IgD-negative memory B cell (primary cell): ENCODE results near the gene TAF1D. TPM values are rescaled to one million over a fixed set of nuclear protein-coding genes. Genes with fewer than 3 reads are reported as not detected.

Source experiments
- H3K27ac Mint-ChIP-seq, 3 donors: one replicate each; pipeline ENCODE4 v1.8.0; 2020 to 2022; ENCODE audit warnings: mild to moderate bottlenecking in 3 of 3, mixed read lengths in 3 of 3, moderate library complexity in 1 of 3
- H3K27me3 Mint-ChIP-seq: one replicate; pipeline ENCODE4 v1.8.0; 2021; ENCODE audit warnings: mixed read lengths
- H3K36me3 Mint-ChIP-seq: one replicate; pipeline ENCODE4 v1.8.0; 2020; ENCODE audit warnings: mild to moderate bottlenecking, mixed read lengths
- H3K4me1 Mint-ChIP-seq, 3 donors: one replicate each; pipeline ENCODE4 v1.8.0; 2020 to 2022; ENCODE audit warnings: mixed read lengths in 3 of 3, mild to moderate bottlenecking in 1 of 3
- H3K4me3 Mint-ChIP-seq, 4 donors: one replicate each; pipeline ENCODE4 v1.8.0; 2020 to 2022; ENCODE audit warnings: mild to moderate bottlenecking in 4 of 4, mixed read lengths in 4 of 4, moderate library complexity in 3 of 4
- H3K9me3 Mint-ChIP-seq, 3 donors: one replicate each; pipeline ENCODE4 v1.8.0; 2020 to 2021; ENCODE audit warnings: mixed read lengths in 3 of 3, mild to moderate bottlenecking in 1 of 3
- polyA plus RNA-seq: library from polyadenylated mRNA; unstranded; fragments of 300-500 nt; fragmentation: Illumina TruSeq; gene quantifications from one replicate; pipeline ENCODE4 v1.2.3, GENCODE V29; 2021

Gene TAF1D
- polyA plus RNA-seq, 1 donor from 2014 or later: 33.4 TPM

DNA sequence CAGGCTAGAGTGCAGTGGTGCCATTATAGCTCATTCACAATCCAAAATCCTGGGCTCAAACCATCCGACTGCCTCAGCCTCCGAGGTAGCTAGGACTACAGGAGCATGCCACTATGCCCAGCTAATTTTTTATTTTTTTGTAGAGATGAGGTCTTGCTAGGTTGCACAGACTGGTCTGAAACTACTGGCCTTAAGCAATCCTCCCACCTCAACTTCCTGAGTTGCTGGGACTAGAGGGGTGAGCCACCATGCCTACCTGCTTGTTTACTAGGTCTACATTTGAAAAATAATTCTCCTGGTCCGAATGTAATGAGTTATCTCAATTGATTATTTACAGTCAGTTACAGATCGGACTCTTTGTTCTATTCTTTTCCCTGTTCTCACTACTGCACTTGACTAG is 22.0 kb downstream of the TAF1D start:
- peaks cover 11 to 20% (median 11%) of the 10 kb centered on the region in 3 donors for H3K4me1 Mint-ChIP-seq
- peaks cover 0 to 3% (median 1%) of the 10 kb centered on the region in 3 donors for H3K9me3 Mint-ChIP-seq
- peak overlapping the region in 1 of 4 donors; percentile 13 for H3K4me3 Mint-ChIP-seq
- H3K36me3 Mint-ChIP-seq: peaks cover 17% of the 10 kb centered on the region
- peak overlapping the region in 1 of 3 donors; percentile 43 for H3K27ac Mint-ChIP-seq
- no peaks in the 10 kb centered on the region for H3K27me3 Mint-ChIP-seq

DNA sequence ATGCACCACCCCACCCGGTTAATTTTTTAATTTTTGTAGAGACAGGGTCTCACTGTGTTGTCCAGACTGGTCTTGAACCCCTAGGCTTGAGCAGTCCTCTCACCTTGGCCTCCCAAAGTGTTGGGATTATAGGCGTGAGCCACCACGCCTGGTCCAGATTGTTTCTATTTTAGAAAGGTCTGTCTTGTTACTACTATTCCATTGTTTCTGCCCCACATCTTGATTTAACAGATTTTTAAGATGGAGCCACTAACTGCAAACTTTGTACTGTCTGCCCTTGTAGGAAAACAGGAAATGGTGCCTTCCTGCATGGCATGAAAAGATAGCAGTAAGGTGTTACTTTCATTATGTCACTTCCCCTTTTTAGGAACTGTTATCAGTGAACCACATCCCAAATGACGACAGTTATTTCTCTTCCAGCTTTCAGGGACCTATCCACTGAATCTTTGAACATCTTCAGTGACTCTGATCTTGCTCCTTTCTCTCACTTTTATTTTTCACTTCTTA is 23.2 kb downstream of the TAF1D start:
- H3K4me3 Mint-ChIP-seq: peak overlapping the region; percentile 13 to 85 (median 36)
- H3K27ac Mint-ChIP-seq: peak overlapping the region; percentile 79 to 94 (median 91)
- no peaks in the 10 kb centered on the region for H3K27me3 Mint-ChIP-seq
- H3K4me1 Mint-ChIP-seq: peaks cover 11 to 22% (median 11%) of the 10 kb centered on the region in 3 donors
- peaks cover 23% of the 10 kb centered on the region for H3K36me3 Mint-ChIP-seq
- peaks cover 0 to 3% (median 1%) of the 10 kb centered on the region in 3 donors for H3K9me3 Mint-ChIP-seq

DNA sequence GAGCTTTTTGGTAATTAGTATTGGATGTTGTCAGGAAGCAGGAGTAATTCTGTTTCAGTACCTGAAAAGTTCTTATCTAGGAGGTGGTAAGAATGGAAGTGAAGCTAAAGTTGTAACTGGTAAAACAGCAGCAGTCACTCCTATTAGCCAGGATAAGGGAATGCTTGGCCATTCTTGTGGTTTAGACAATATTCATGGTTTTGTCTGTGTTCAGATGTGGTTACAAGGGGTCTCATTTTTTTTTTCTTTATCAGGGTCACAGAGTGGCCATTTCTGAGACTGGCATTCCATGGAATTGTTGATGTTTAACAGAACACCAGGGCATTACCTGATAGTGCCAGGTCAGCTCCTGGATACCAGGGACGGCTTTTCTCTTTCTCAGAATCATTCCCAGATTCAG is 23.8 kb downstream of the TAF1D start:
- peaks cover 0 to 4% (median 3%) of the 10 kb centered on the region in 3 donors for H3K9me3 Mint-ChIP-seq
- peak overlapping the region in 2 of 4 donors; percentile 13 to 85 for H3K4me3 Mint-ChIP-seq
- peaks cover 25% of the 10 kb centered on the region for H3K36me3 Mint-ChIP-seq
- H3K27ac Mint-ChIP-seq: peak overlapping the region; percentile 79 to 94 (median 91)
- no peaks in the 10 kb centered on the region for H3K27me3 Mint-ChIP-seq
- peaks cover 11 to 22% (median 11%) of the 10 kb centered on the region in 3 donors for H3K4me1 Mint-ChIP-seq

DNA sequence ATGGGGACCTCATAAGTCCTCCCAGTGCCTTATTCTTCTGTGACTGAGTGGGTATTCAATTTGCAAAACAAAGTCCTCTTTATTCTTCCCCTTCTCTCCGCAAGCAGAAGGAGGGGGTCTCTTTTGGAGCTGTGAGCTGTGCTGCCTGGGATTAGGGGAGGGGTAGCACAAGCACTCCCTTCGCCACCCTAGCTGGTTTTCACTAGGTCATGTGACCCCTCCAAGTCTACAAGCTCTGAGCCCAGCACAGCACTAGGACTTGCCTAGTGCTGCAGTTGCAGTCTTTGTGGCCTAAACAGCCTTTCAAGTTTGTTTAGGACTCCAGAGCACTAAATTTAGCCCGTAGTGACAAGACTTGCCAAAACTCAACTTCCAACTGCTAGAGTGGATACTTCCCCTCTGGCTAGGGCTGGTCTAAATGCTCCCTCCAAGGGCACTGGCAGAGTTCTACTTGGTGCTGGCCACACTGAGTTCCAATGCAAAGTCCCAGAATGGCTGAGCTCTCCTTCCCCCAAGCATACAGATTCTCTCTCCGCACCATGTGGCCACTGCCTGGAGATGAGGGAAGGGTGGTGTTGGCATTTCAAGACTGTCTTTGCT is 25.4 kb downstream of the TAF1D start:
- peak overlapping the region; percentile 31 to 42 (median 40) for H3K27ac Mint-ChIP-seq
- H3K4me1 Mint-ChIP-seq: peaks cover 11 to 22% (median 11%) of the 10 kb centered on the region in 3 donors
- H3K27me3 Mint-ChIP-seq: no peaks in the 10 kb centered on the region
- H3K36me3 Mint-ChIP-seq: peaks cover 24% of the 10 kb centered on the region
- peak overlapping the region in 1 of 4 donors; percentile 58 for H3K4me3 Mint-ChIP-seq
- H3K9me3 Mint-ChIP-seq: peaks cover 3 to 7% (median 5%) of the 10 kb centered on the region in 3 donors

DNA sequence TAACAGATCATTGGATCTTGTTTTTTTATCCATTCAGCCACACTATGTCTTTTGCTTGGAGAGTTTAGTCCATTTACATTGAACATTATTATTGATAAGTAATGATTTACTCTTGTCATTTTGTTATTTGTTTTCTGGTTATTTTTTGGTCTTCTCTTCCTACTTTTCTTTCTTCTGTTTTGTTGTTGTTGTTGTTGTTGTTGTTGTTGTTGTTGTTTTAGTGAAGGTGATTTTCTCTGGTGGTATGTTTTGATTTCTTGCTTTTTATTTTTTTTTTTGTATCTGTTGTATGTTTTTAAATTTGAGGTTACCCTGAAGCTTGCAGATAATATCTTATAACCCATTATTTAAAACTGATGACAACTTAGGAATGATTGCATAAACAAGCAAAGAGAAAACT is 28.6 kb downstream of the TAF1D start:
- Mint-ChIP-seq H3K27me3 (no peaks in the 10 kb centered on the region), H3K9me3 (peaks cover 12 to 32% (median 13%) of the 10 kb centered on the region in 3 donors), H3K4me1 (peaks cover 4 to 17% (median 6%) of the 10 kb centered on the region in 3 donors), H3K36me3 (peaks cover 46% of the 10 kb centered on the region), H3K4me3 (no peak overlapping the region), H3K27ac (peak overlapping the region in 2 of 3 donors; percentile 41 to 68)

DNA sequence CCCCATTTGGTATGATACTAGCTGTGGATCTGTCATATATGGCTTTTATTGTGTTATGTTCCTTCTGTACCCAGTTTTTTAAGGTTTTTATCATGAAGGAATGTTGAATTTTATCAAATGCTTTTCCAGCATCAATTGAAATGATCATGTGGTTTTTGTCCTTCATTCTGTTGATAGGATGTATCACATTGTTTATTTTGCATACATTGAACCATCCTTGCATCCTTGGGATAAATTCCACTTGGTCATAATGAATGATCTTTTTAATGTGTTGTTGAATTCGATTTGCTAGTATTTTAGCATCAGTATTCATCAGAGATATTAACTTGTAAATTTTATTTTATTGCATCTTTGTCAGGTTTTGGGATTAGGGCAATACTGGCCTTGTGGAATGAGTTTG is 31.1 kb downstream of the TAF1D start:
- H3K4me3 Mint-ChIP-seq: no peak overlapping the region
- peaks cover 42% of the 10 kb centered on the region for H3K36me3 Mint-ChIP-seq
- no peaks in the 10 kb centered on the region for H3K27me3 Mint-ChIP-seq
- H3K9me3 Mint-ChIP-seq: peaks cover 11 to 29% (median 12%) of the 10 kb centered on the region in 3 donors
- H3K27ac Mint-ChIP-seq: no peak overlapping the region
- peaks cover 0 to 6% (median 1%) of the 10 kb centered on the region in 3 donors for H3K4me1 Mint-ChIP-seq

DNA sequence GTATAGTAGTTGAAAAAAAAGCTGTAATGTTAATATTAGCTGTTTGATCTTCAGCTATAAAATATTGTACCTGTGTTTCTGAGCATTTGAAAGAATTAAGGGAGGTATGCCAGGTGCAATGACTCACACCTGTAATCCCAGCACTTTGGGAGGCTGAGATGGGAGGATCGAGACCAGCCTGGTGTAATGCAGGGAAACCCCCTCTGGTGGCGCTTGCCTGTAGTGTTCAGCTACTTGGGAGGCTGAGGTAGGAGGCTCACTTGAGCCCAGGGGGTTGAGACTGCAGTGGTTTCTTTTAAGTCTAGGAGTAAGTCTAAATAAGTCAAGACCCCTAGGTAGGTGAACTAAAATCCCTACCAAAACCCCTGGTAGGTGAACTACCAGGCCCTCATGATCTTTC is 37.1 kb downstream of the TAF1D start:
- H3K36me3 Mint-ChIP-seq: peaks cover 15% of the 10 kb centered on the region
- H3K27ac Mint-ChIP-seq: no peak overlapping the region
- H3K4me1 Mint-ChIP-seq: peaks cover 0 to 4% (median 1%) of the 10 kb centered on the region in 3 donors
- no peaks in the 10 kb centered on the region for H3K27me3 Mint-ChIP-seq
- peaks cover 2 to 10% (median 3%) of the 10 kb centered on the region in 3 donors for H3K9me3 Mint-ChIP-seq
- no peak overlapping the region for H3K4me3 Mint-ChIP-seq

DNA sequence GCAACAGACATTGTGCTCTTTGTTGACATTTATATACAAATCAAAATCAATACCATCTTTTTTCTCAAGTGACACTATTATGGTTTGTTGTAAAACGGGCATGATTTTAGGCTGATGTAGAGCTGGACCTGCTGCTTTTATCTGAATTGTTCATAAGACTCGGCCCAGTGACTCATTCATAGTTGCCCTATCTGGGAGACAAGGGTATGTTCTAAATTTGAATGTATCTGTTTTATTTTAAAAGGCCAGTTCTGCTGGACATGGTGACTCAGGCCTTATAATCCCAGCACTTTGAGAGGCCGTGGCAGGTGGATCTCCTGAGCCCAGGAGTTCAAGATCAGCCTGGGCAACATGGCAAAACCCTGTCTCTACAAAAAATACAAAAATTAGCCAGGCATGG is 40.5 kb downstream of the TAF1D start:
- no peak overlapping the region for H3K4me3 Mint-ChIP-seq
- no peaks in the 10 kb centered on the region for H3K27me3 Mint-ChIP-seq
- H3K27ac Mint-ChIP-seq: no peak overlapping the region
- H3K4me1 Mint-ChIP-seq: peaks cover 0 to 2% (median 0%) of the 10 kb centered on the region in 3 donors
- no peaks in the 10 kb centered on the region for H3K9me3 Mint-ChIP-seq
- H3K36me3 Mint-ChIP-seq: peaks cover 15% of the 10 kb centered on the region

DNA sequence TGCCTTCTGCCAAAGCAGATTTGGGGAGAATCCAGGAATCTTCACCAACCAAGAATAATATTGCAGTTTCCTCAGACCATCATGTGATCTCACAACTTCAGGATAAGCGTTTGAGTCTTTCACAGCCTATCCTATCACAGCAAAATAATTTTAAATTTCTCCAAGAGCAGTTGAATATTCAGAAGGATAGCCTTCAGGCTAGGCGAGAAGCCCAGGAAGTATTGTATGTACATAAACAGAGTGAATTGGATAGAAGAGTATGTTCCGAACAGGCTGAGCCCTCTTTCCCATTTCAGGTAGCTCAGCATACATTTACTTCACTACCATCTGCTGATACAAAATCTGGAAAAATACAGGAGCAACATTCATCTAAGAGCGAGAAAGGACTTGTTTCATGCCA is 43.7 kb downstream of the TAF1D start:
- H3K4me3 Mint-ChIP-seq: no peak overlapping the region
- H3K4me1 Mint-ChIP-seq: peaks cover 0 to 2% (median 0%) of the 10 kb centered on the region in 3 donors
- no peak overlapping the region for H3K27ac Mint-ChIP-seq
- peaks cover 14% of the 10 kb centered on the region for H3K36me3 Mint-ChIP-seq
- H3K27me3 Mint-ChIP-seq: no peaks in the 10 kb centered on the region
- no peaks in the 10 kb centered on the region for H3K9me3 Mint-ChIP-seq

DNA sequence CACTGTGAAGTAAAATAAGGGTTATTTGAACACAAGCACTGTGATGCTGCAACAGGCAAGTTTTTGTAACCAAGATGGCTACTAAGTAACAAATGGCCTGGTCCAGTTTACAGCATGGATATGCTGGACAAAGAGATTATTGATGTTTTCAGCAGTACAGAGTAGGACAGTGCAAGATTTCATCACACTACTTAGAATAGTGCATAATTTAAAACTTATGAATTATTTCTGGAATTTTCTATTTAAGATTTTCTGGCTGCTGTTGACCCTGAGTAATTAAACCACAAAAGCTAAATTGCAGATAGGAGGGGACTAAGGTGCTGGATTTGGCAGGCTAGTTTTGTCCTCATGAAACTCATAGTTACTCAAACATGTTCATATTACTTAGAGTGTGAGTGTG is 46.7 kb downstream of the TAF1D start:
- Mint-ChIP-seq H3K27me3 (no peaks in the 10 kb centered on the region), H3K36me3 (peaks cover 19% of the 10 kb centered on the region), H3K9me3 (no peaks in the 10 kb centered on the region), H3K4me3 (no peak overlapping the region), H3K27ac (peak overlapping the region in 1 of 3 donors; percentile 29), H3K4me1 (peaks cover 0 to 2% (median 0%) of the 10 kb centered on the region in 3 donors)

DNA sequence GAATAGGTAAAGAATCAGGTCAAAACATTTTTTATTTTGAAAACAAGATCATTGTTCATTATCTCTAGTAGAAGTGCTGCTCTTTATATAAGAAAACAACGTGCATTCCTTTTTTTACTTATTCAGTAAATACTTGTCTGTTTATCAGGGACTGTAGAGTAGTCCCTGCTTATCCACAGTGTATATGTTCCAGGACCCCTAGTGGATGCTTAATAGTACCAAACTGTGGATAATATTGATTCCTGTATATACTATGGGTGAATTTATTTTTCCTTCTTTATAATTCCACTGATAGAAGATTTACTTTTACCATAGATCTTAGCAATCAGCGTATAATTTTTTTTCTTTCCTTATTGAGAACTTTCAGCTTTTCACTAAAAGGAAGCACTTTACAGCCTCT is 47.2 kb downstream of the TAF1D start:
- H3K27me3 Mint-ChIP-seq: no peaks in the 10 kb centered on the region
- no peaks in the 10 kb centered on the region for H3K9me3 Mint-ChIP-seq
- no peak overlapping the region for H3K4me3 Mint-ChIP-seq
- H3K4me1 Mint-ChIP-seq: peaks cover 0 to 3% (median 3%) of the 10 kb centered on the region in 3 donors
- H3K27ac Mint-ChIP-seq: no peak overlapping the region
- H3K36me3 Mint-ChIP-seq: peaks cover 20% of the 10 kb centered on the region

DNA sequence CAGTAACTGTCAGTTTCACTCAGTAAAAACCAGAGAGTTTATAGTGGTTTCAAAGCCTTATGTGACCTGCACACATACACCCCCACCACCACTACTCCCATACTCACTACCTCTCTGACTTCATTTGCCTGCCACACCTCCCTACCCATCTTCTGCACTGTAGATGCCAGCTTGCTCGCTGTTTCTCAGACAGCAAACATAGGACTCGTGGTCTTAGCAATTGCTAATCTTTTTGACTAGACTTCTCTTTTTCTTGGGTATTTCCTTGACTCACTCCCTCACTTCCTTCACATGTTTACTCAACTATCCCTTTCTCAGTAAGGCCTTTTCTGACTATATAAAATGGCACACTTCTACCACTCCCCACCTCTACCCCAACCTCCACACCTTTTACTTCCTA is 52.1 kb downstream of the TAF1D start:
- Mint-ChIP-seq H3K27ac (peak overlapping the region in 1 of 3 donors; percentile 73), H3K4me1 (peaks cover 0 to 8% (median 6%) of the 10 kb centered on the region in 3 donors), H3K4me3 (peak overlapping the region in 1 of 4 donors; percentile 33), H3K36me3 (peaks cover 7% of the 10 kb centered on the region), H3K27me3 (no peaks in the 10 kb centered on the region), H3K9me3 (peaks cover 0 to 2% (median 0%) of the 10 kb centered on the region in 3 donors)

DNA sequence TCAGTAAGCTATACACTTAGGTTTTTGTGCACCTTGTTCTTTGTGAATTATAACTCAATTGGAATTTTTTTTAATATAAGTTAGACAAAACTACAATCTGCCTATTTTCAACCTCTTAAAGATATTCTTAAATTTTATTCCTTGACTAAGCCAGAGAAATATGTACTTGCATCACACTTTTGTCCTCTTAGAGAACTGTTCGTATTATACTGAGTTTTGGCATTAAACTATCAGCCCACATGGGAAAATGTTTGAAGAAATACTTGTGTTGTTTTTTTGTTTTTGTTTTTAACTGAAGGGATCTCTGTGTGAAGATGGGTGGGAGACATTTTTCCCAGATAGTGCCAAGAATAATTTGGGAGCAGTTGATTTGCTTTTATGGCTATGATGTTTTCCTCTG is 54.5 kb downstream of the TAF1D start:
- Mint-ChIP-seq H3K27ac (peak overlapping the region in 1 of 3 donors; percentile 42), H3K4me1 (peaks cover 0 to 8% (median 6%) of the 10 kb centered on the region in 3 donors), H3K9me3 (peaks cover 0 to 2% (median 0%) of the 10 kb centered on the region in 3 donors), H3K36me3 (peaks cover 10% of the 10 kb centered on the region), H3K27me3 (no peaks in the 10 kb centered on the region), H3K4me3 (no peak overlapping the region)

DNA sequence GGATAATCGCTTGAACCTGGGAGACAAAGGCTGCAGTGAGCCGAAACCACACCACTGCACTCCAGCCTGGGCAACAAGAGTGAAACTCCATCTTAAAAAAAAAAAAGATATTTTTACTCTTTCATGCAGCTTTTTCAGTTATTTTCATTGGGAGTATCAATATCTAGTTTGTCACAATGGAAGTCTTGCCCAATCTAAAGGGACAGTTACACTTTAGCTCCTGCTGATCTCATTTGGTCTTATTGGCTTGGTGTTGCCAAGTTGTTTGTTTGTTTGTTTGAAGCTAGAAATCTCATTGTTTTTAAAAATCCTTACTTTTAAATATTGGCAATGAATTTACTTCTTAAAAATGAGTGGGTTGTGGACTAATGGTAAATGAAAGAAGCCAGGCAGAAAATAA is 55.1 kb downstream of the TAF1D start:
- Mint-ChIP-seq H3K36me3 (peaks cover 10% of the 10 kb centered on the region), H3K27ac (no peak overlapping the region), H3K27me3 (no peaks in the 10 kb centered on the region), H3K4me1 (peaks cover 0 to 8% (median 6%) of the 10 kb centered on the region in 3 donors), H3K9me3 (peaks cover 0 to 2% (median 0%) of the 10 kb centered on the region in 3 donors), H3K4me3 (no peak overlapping the region)
